K562 (cell line): ENCODE results near the gene BPHL. TPM values are rescaled to one million over a fixed set of nuclear protein-coding genes. Genes with fewer than 3 reads are reported as not detected.
A peak's percentile ranks its signal among the peaks of the same experiment; 100 is the strongest.

Source experiments
- EP400 ChIP-seq: fragments of 450-650 bp; IDR thresholded peaks from 2 replicates; pipeline ENCODE4 v1.6.1; 2017; ENCODE audit warnings: antibody characterized with exemption, mild to moderate bottlenecking, moderate library complexity
- FOXP1 ChIP-seq: sonication (generic); formaldehyde crosslinking; IDR thresholded peaks from 2 replicates; pipeline ENCODE4 v1.8.0; 2022; ENCODE audit warnings: mild to moderate bottlenecking, missing genetic modification reagents
- GTF2F1 ChIP-seq: IDR thresholded peaks from 2 replicates; pipeline ENCODE4 v1.6.1; 2011; ENCODE audit warnings: low read depth, low read length, improper control_type of control experiment
- HNRNPL ChIP-seq: fragments of 200-400 bp; formaldehyde crosslinking; IDR thresholded peaks from 2 replicates; pipeline ENCODE4 v1.6.1; 2017; ENCODE audit warnings: low read depth, mild to moderate bottlenecking, low read length
- KDM2B ChIP-seq: fragments of 250-450 bp; sonication (Bioruptor Pico); IDR thresholded peaks from 2 replicates; pipeline ENCODE4 v1.8.0; 2021; ENCODE audit warnings: mild to moderate bottlenecking, moderate library complexity
- KLF1 ChIP-seq: fragments of 450-650 bp; IDR thresholded peaks from 2 replicates; pipeline ENCODE4 v1.6.1; 2016; ENCODE audit warnings: missing genetic modification characterization, missing compliant biosample characterization
- MTA2 ChIP-seq: fragments of 450-650 bp; IDR thresholded peaks from 2 replicates; pipeline ENCODE4 v1.6.1; 2016; ENCODE audit warnings: low read depth
- MYNN ChIP-seq, 2 experiments: sonication (generic); formaldehyde crosslinking in 1 of 2; IDR thresholded peaks; 2 replicates each; pipeline versions ENCODE4 v1.5.0 to v1.6.1; 2016 to 2020; ENCODE audit warnings: antibody characterized with exemption in 1 of 2, missing genetic modification reagents in 1 of 2
- PHF8 ChIP-seq: fragments of 200-600 bp; sonication (generic); IDR thresholded peaks from 2 replicates; pipeline ENCODE4 v1.6.1; 2012; ENCODE audit warnings: mixed run types, mild to moderate bottlenecking, inconsistent platforms, low read length, moderate library complexity, borderline replicate concordance
- REST ChIP-seq, 2 experiments: fragments of 450-650 bp; formaldehyde crosslinking in 1 of 2; IDR thresholded peaks; 2 replicates each; pipeline versions ENCODE4 v1.4.0 to v1.6.1; 2014 to 2020; ENCODE audit warnings: mild to moderate bottlenecking in 2 of 2, borderline replicate concordance in 1 of 2, low read depth in 1 of 2
- TCF7 ChIP-seq: sonication (generic); IDR thresholded peaks from 2 replicates; pipeline ENCODE4 v1.6.1; 2016; ENCODE audit warnings: antibody characterized with exemption, borderline replicate concordance
- TFAP4 ChIP-seq: sonication (generic); formaldehyde crosslinking; IDR thresholded peaks from 2 replicates; pipeline ENCODE4 v1.8.0; 2022; ENCODE audit warnings: missing genetic modification reagents, mild to moderate bottlenecking, moderate library complexity, borderline replicate concordance
- ZBTB7A ChIP-seq: IDR thresholded peaks from 2 replicates; pipeline ENCODE4 v1.6.1; 2011; ENCODE audit warnings: low read depth, mild to moderate bottlenecking, low read length, moderate library complexity, borderline replicate concordance; ENCODE audit not compliant: control insufficient read depth
- ZNF12 ChIP-seq: sonication (generic); formaldehyde crosslinking; IDR thresholded peaks from 2 replicates; pipeline ENCODE4 v1.4.0; 2020; ENCODE audit warnings: mild to moderate bottlenecking, missing genetic modification reagents
- ZNF740 ChIP-seq, 3 experiments: fragments of 200-800 bp in 1 of 3; sonication (Bioruptor generic) in 1 of 3; sonication (generic) in 1 of 3; formaldehyde crosslinking in 1 of 3; IDR thresholded peaks; 2 replicates each; pipeline versions ENCODE4 v1.6.1 to v1.8.0; 2016 to 2022; ENCODE audit warnings: mild to moderate bottlenecking in 2 of 3, missing compliant biosample characterization in 2 of 3, missing genetic modification characterization in 2 of 3, missing genetic modification reagents in 1 of 3
- polyA plus RNA-seq, 8 experiments: library from polyadenylated mRNA; depleted of rRNA in 4 of 8; stranded (reverse) in 5 of 8; unstranded in 3 of 8; fragments of >200 nt; fragmentation: Nextera tagmentation in 2 of 8; fragmentation: Illumina TruSeq in 1 of 8; extraction: Ambion mirVana in 2 of 8; extraction: Trizol in 1 of 8; gene quantifications; 2 replicates each; pipeline versions ENCODE4 v1.2.1 to v1.2.3, GENCODE V29; 2011 to 2014; ENCODE audit warnings: inconsistent platforms in 1 of 8, missing spikeins in 1 of 8
- total RNA-seq, 7 experiments: library from RNA; depleted of rRNA in 6 of 7; stranded (reverse); fragments of >200 nt in 6 of 7; fragmentation: Illumina TruSeq in 2 of 7; extraction: Trizol in 2 of 7; gene quantifications; 2 replicates each; pipeline versions ENCODE4 v1.2.1 to v1.2.3, GENCODE V29; 2011 to 2021; ENCODE audit warnings: low replicate concordance in 1 of 7

The BPHL gene
- total and polyA plus RNA-seq, 9 of the 15 experiments (the other 6 are each of a cell fraction or from before 2014, with no cell fraction given) = 3.5 to 17.4 (median 8.2) TPM

GRCh38 chr6:3118353-3119039, at the start of gene BPHL (continued):
- TF ChIP-seq ZNF740 (CRISPR knock-in tag; IDR thresholded peaks at IDR 0.05) = peak; percentile 58; the same call in 1 of the 2 replicates
- TF ChIP-seq ZNF740 (tag; IDR thresholded peaks at IDR 0.05) = no peak
- TF ChIP-seq KDM2B (CRISPR knock-in tag) = peak; percentile 48; the same call in 1 of the 2 replicates
- peak; percentile 80; the same call in 1 of the 2 replicates for TF ChIP-seq KLF1 (tag)
- peak; percentile 15; the same call in 1 of the 2 replicates for TF ChIP-seq TCF7
- TF ChIP-seq TFAP4 (CRISPR knock-in tag) = peak; percentile 90
- peak; percentile 93; the same call in 1 of the 2 replicates for TF ChIP-seq PHF8
- no peak for TF ChIP-seq MTA2
- peak; percentile 60; the same call in 1 of the 2 replicates for TF ChIP-seq MYNN (IDR thresholded peaks at IDR 0.05)
- TF ChIP-seq MYNN (CRISPR knock-in tag; IDR thresholded peaks at IDR 0.05) = no peak
- peak; percentile 77; the same call in 1 of the 2 replicates for TF ChIP-seq FOXP1 (CRISPR knock-in tag)
- TF ChIP-seq EP400 = peak; percentile 90
- peak; percentile 84; the same call in 1 of the 2 replicates for TF ChIP-seq ZNF12 (CRISPR knock-in tag)
- peak; percentile 96 for TF ChIP-seq GTF2F1
- TF ChIP-seq HNRNPL = peak; percentile 45; the same call in 1 of the 2 replicates
- no peak for TF ChIP-seq REST (IDR thresholded peaks at IDR 0.05; ENCODE audit: borderline replicate concordance)
- peak; percentile 73 for TF ChIP-seq REST (CRISPR knock-in tag; IDR thresholded peaks at IDR 0.05; ENCODE audit: low read depth)
- TF ChIP-seq ZBTB7A = peak; percentile 78; the same call in 1 of the 2 replicates
